ENCODE measurements around the gene BLTP3B.
A peak's percentile ranks its signal among the peaks of the same experiment; 100 is the strongest.

BLTP3B gene

DNA sequence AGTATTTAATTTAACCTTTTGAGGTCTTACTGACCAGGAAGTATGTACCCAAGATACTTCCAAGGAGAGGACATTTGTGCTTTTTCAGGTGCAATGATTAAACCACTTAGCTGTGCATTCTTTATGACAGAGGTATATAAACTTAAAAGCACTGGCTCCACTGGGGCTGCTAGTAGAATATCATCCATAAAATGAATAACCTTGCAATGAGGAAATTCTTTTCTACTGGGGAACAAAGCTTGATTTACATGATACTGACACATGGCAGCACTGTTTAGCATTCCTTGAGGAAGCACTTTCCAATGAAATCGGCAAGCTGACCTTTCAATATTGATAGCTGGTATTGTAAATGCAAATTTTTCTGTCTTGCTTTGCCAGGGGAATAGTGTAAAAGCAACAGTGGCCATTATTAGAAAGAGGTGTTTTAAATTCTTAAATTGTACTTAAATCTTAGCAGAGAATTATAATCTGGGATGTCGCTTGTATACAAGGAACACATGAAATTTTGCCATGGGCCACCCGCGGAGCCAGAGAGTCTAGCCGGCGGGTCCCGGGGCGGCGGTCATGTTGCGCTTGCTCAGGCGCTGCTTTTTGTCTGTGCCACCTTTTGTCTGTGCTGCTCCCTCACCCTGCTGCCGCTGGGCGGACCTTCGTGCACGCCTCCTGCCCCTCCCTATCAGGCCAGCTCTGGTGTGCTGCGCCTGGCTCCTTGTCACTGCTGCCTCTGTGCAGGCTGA lies 20.9 kb upstream of the BLTP3B start:
- no peaks in the 10 kb centered on the region for H3K36me3 ChIP-seq (ENCODE audit: control insufficient read depth in 2 of 2, insufficient read depth in 2 of 2, low read length in 2 of 2)
- H3K4me1 ChIP-seq (ENCODE audit: control insufficient read depth in 2 of 2, insufficient read depth in 2 of 2, low read length in 2 of 2): peaks cover 6 to 15% of the 10 kb centered on the region in 2 donors
- no peaks in the 10 kb centered on the region for H3K27me3 ChIP-seq (ENCODE audit: control insufficient read depth in 2 of 2, insufficient read depth in 2 of 2, low read length in 2 of 2)
- H3K9ac ChIP-seq (ENCODE audit: low read depth in 1 of 2, low read length in 2 of 2): peak overlapping the region; percentile 47 to 60
- peak overlapping the region; percentile 79 to 83 for H3K27ac ChIP-seq (ENCODE audit: low read depth in 2 of 2, low read length in 2 of 2)
- H3K4me3 ChIP-seq (ENCODE audit: low read length in 2 of 2): peak overlapping the region; percentile 60 to 67
- no peaks in the 10 kb centered on the region for H3K9me3 ChIP-seq (ENCODE audit: control insufficient read depth in 2 of 2, low read length in 2 of 2)

DNA sequence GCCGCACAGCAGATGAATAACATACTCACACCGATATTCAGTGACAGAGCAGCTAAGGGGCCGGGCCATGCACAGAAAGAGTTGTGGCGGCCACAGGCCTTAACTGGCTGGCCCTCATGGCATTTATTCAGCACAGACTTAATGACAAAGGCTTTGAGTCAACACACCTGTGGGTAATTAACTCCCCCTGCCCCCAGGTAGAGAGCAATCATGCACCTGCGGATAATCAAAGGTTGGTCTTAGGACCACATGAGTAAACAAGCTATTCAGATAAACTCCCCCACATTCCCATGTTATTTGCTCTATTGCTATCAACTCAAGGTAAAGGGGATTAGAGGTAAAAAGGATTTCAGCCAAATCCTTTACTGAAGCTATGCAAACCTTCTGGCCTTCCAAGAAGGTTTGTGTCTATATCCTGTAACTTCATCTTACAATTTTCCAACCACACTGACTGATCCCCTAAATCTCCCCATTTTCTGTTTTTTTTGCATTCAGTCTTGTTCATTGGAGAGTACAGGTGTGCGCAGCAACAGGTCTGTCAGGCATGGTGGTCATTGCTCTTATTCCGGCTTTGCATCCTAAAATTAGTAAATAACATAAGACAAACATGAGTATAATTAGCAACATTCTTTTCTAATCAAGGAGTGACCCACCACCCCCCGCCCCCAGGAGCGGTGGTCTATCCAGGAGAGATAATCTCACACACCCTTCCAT lies 16.9 kb upstream of the BLTP3B start:
- Histone ChIP-seq H3K36me3 (ENCODE audit: control insufficient read depth in 2 of 2, insufficient read depth in 2 of 2, low read length in 2 of 2) (no peaks in the 10 kb centered on the region), H3K9ac (ENCODE audit: low read depth in 1 of 2, low read length in 2 of 2) (no peak overlapping the region), H3K4me1 (ENCODE audit: control insufficient read depth in 2 of 2, insufficient read depth in 2 of 2, low read length in 2 of 2) (peaks cover 6 to 13% of the 10 kb centered on the region in 2 donors), H3K27me3 (ENCODE audit: control insufficient read depth in 2 of 2, insufficient read depth in 2 of 2, low read length in 2 of 2) (no peaks in the 10 kb centered on the region), H3K9me3 (ENCODE audit: control insufficient read depth in 2 of 2, low read length in 2 of 2) (no peaks in the 10 kb centered on the region), H3K27ac (ENCODE audit: low read depth in 2 of 2, low read length in 2 of 2) (no peak overlapping the region), H3K4me3 (ENCODE audit: low read length in 2 of 2) (no peak overlapping the region)

DNA sequence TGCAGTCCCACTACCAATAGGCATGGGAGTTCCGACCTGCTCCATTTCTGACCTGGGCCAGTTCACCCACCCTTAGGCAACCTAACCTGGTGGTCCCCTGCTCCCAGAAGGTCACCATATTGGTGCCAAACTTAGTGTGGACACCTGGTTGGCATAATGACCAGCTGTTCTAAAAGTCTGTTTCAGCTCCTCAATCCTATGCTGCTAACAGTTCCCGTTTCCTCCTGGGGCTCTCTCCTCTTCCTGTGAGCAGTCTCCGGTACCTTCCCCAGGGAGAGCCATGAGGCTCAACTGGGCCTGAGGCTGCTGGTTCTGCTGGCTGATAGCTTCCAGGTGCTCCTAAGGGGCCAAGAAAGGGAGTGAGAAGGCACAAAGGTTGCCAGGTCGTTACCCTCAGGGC lies 15.9 kb upstream of the BLTP3B start:
- Histone ChIP-seq H3K4me1 (ENCODE audit: control insufficient read depth in 2 of 2, insufficient read depth in 2 of 2, low read length in 2 of 2) (peaks cover 0 to 3% of the 10 kb centered on the region in 2 donors), H3K27me3 (ENCODE audit: control insufficient read depth in 2 of 2, insufficient read depth in 2 of 2, low read length in 2 of 2) (no peaks in the 10 kb centered on the region)

DNA sequence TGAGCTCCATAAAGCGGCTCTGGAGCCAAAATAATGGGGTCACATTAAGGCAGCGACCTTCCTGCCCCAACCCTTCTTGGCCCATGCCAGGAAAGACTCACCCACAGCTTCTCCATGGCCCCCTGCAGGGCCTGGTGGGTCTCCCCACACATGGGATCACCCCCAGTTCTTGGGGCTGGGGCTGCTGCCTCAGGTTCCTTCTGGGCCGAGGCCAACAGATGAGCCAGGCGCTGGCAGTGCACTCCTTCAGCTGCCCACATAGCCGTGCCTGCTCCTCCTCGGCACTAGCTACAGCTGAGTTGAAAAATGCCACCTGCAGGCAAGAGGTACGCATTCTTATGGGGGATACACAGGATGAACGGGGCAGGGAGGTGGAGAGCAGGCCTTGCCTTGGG lies 14.8 kb upstream of the BLTP3B start:
- no peak overlapping the region for H3K4me3 ChIP-seq (ENCODE audit: low read length in 2 of 2)
- no peaks in the 10 kb centered on the region for H3K4me1 ChIP-seq (ENCODE audit: control insufficient read depth in 2 of 2, insufficient read depth in 2 of 2, low read length in 2 of 2)
- H3K9me3 ChIP-seq (ENCODE audit: control insufficient read depth in 2 of 2, low read length in 2 of 2): no peaks in the 10 kb centered on the region
- no peaks in the 10 kb centered on the region for H3K27me3 ChIP-seq (ENCODE audit: control insufficient read depth in 2 of 2, insufficient read depth in 2 of 2, low read length in 2 of 2)
- no peak overlapping the region for H3K27ac ChIP-seq (ENCODE audit: low read depth in 2 of 2, low read length in 2 of 2)
- H3K36me3 ChIP-seq (ENCODE audit: control insufficient read depth in 2 of 2, insufficient read depth in 2 of 2, low read length in 2 of 2): no peaks in the 10 kb centered on the region
- no peak overlapping the region for H3K9ac ChIP-seq (ENCODE audit: low read depth in 1 of 2, low read length in 2 of 2)

More for the DNA sequence above, 15.9 kb upstream of the BLTP3B start:
- Histone ChIP-seq H3K9me3 (ENCODE audit: control insufficient read depth in 2 of 2, low read length in 2 of 2) (no peaks in the 10 kb centered on the region), H3K4me3 (ENCODE audit: low read length in 2 of 2) (no peak overlapping the region), H3K9ac (ENCODE audit: low read depth in 1 of 2, low read length in 2 of 2) (no peak overlapping the region), H3K27ac (ENCODE audit: low read depth in 2 of 2, low read length in 2 of 2) (no peak overlapping the region), H3K36me3 (ENCODE audit: control insufficient read depth in 2 of 2, insufficient read depth in 2 of 2, low read length in 2 of 2) (no peaks in the 10 kb centered on the region)

DNA sequence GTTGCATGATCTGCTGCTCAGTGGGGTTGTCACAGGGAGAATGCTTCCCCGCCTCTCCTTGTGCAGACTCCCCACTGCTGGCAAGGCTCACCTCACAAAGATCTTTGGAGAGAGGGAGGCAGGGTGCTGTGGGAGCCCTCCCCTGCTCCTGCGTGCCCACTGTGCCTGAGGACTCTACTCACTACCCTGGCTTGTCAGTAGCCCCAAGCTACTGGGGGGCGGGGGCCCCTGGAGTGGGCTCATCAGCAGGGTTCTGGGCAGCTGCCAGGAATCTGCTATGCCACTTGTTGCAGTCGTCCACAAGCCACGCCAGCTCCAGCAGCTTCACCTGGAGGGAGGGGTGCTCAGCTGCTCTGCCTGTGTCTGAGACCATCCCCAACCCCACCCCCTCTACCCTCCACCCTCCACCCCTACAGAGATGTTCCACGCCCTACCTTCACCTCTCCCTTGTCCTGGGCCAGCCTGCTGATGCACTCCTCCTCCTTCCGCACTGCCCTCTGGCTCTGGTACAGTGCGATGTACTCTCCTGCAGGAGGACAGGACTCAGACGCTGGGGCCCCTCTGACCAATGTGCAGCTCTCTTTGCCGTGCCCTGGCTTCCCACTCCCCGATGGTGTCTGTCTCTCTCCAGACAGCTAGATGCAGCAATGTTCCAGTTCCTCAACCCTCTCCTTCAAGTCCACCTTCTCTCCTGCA lies 14.2 kb upstream of the BLTP3B start:
- no peak overlapping the region for H3K4me3 ChIP-seq (ENCODE audit: low read length in 2 of 2)
- no peaks in the 10 kb centered on the region for H3K36me3 ChIP-seq (ENCODE audit: control insufficient read depth in 2 of 2, insufficient read depth in 2 of 2, low read length in 2 of 2)
- no peaks in the 10 kb centered on the region for H3K9me3 ChIP-seq (ENCODE audit: control insufficient read depth in 2 of 2, low read length in 2 of 2)
- no peak overlapping the region for H3K9ac ChIP-seq (ENCODE audit: low read depth in 1 of 2, low read length in 2 of 2)
- no peaks in the 10 kb centered on the region for H3K27me3 ChIP-seq (ENCODE audit: control insufficient read depth in 2 of 2, insufficient read depth in 2 of 2, low read length in 2 of 2)
- H3K27ac ChIP-seq (ENCODE audit: low read depth in 2 of 2, low read length in 2 of 2): no peak overlapping the region
- no peaks in the 10 kb centered on the region for H3K4me1 ChIP-seq (ENCODE audit: control insufficient read depth in 2 of 2, insufficient read depth in 2 of 2, low read length in 2 of 2)

DNA sequence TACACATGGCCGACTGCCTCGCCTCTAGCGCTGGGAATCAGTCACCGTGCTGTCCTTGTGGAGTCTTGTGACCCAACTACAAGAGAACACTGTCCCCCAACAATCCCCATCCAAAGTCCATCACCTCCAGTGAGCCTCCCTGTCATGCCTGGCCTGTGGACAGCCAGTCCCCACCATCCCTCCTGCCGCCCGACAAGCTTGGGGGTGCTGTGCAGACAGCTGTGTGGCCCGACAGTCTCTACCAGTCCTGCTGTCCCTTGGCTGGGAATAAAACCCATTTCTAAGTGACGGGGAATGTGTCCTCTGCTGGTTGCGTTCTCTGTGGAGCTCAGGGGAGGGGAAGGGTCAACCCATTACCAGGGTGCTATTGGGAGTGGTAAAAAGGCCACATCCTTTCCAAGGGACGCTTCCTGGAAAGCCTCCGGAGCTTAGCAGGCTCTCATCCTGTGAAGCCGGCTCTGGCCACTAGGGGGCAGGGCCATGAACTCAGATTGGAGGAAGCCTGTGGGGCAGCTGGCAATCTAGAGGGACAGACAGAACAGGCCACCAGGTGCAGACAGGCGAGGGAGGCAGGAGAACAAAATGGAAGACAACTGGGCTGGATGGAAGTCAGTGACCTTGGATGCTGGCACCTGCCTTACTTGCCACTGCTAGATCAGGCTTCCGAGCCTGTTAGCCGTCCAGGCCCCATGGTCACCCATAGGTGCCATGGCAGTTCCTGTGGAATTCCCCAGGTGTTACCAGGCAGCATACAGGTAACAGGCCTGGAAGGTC lies 12.0 kb upstream of the BLTP3B start:
- no peak overlapping the region for H3K9ac ChIP-seq (ENCODE audit: low read depth in 1 of 2, low read length in 2 of 2)
- H3K27ac ChIP-seq (ENCODE audit: low read depth in 2 of 2, low read length in 2 of 2): no peak overlapping the region
- no peaks in the 10 kb centered on the region for H3K36me3 ChIP-seq (ENCODE audit: control insufficient read depth in 2 of 2, insufficient read depth in 2 of 2, low read length in 2 of 2)
- H3K27me3 ChIP-seq (ENCODE audit: control insufficient read depth in 2 of 2, insufficient read depth in 2 of 2, low read length in 2 of 2): no peaks in the 10 kb centered on the region
- H3K4me1 ChIP-seq (ENCODE audit: control insufficient read depth in 2 of 2, insufficient read depth in 2 of 2, low read length in 2 of 2): no peaks in the 10 kb centered on the region
- no peaks in the 10 kb centered on the region for H3K9me3 ChIP-seq (ENCODE audit: control insufficient read depth in 2 of 2, low read length in 2 of 2)
- no peak overlapping the region for H3K4me3 ChIP-seq (ENCODE audit: low read length in 2 of 2)

DNA sequence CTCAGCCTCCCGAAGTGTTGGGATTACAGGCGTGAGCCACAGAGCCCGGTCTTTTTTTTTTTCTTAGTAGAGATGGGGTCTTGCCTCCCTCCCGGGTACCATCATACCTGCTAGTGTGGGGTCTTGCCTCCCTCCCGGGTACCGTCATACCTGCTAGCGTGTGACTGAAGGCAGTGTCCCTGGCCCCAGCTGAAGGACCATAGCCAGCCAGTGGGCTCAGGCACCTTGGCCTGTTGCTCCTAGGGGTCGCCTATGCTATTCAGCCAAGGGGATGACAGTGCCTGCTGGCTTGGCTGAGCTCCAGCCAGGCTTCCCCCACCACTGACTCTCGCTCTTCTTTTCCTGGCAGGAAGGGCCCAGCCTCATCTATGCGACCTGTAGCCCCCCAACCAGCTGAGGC lies 10.5 kb upstream of the BLTP3B start:
- no peaks in the 10 kb centered on the region for H3K4me1 ChIP-seq (ENCODE audit: control insufficient read depth in 2 of 2, insufficient read depth in 2 of 2, low read length in 2 of 2)
- no peak overlapping the region for H3K9ac ChIP-seq (ENCODE audit: low read depth in 1 of 2, low read length in 2 of 2)
- H3K36me3 ChIP-seq (ENCODE audit: control insufficient read depth in 2 of 2, insufficient read depth in 2 of 2, low read length in 2 of 2): no peaks in the 10 kb centered on the region
- no peaks in the 10 kb centered on the region for H3K9me3 ChIP-seq (ENCODE audit: control insufficient read depth in 2 of 2, low read length in 2 of 2)
- no peak overlapping the region for H3K4me3 ChIP-seq (ENCODE audit: low read length in 2 of 2)
- no peaks in the 10 kb centered on the region for H3K27me3 ChIP-seq (ENCODE audit: control insufficient read depth in 2 of 2, insufficient read depth in 2 of 2, low read length in 2 of 2)
- H3K27ac ChIP-seq (ENCODE audit: low read depth in 2 of 2, low read length in 2 of 2): no peak overlapping the region

DNA sequence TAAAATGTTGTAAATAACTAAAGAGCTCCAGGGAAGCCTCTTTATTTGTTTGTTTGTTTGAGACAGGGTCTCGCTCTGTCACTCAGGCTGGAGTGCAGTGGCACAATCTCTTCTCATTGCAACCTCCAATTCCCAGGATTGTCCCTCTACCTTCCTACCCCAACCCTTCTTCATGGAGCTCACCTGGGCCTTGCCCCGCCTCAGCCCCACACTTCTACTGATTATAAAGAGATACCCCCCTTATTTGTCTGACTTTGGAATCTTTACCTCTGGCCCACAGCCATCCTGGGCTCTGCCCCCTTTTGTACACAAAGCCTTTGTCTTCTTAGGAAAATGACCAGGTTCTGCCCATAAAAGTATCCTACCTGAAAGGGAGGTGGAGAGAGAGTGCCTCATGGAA lies 9.1 kb upstream of the BLTP3B start:
- no peaks in the 10 kb centered on the region for H3K36me3 ChIP-seq (ENCODE audit: control insufficient read depth in 2 of 2, insufficient read depth in 2 of 2, low read length in 2 of 2)
- no peaks in the 10 kb centered on the region for H3K4me1 ChIP-seq (ENCODE audit: control insufficient read depth in 2 of 2, insufficient read depth in 2 of 2, low read length in 2 of 2)
- H3K27me3 ChIP-seq (ENCODE audit: control insufficient read depth in 2 of 2, insufficient read depth in 2 of 2, low read length in 2 of 2): no peaks in the 10 kb centered on the region
- no peak overlapping the region for H3K27ac ChIP-seq (ENCODE audit: low read depth in 2 of 2, low read length in 2 of 2)
- no peak overlapping the region for H3K9ac ChIP-seq (ENCODE audit: low read depth in 1 of 2, low read length in 2 of 2)
- no peaks in the 10 kb centered on the region for H3K9me3 ChIP-seq (ENCODE audit: control insufficient read depth in 2 of 2, low read length in 2 of 2)
- no peak overlapping the region for H3K4me3 ChIP-seq (ENCODE audit: low read length in 2 of 2)

DNA sequence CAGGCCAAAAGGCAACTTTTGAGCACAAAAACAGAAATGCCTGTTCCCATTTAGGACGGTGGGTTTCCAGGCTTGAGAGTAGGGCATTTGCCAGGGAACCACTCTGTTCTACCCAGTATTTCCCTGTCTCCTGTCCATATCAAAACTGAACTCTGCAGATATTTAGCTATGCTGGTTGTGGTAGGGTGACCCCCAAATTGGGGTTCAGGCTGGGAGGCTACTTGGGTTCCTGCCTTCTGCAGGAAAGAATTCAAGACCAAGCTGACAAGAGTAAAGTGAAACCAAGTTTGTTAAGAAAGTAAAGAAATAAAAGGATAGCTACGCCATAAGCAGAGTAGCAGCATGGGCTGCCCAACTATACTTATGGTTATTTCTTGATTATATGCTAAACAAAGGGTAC lies 3.6 kb upstream of the BLTP3B start:
- H3K4me3 ChIP-seq (ENCODE audit: low read length in 2 of 2): no peak overlapping the region

More for the DNA sequence above, 3.6 kb upstream of the BLTP3B start:
- Histone ChIP-seq H3K27ac (ENCODE audit: low read depth in 2 of 2, low read length in 2 of 2) (no peak overlapping the region), H3K27me3 (ENCODE audit: control insufficient read depth in 2 of 2, insufficient read depth in 2 of 2, low read length in 2 of 2) (no peaks in the 10 kb centered on the region), H3K36me3 (ENCODE audit: control insufficient read depth in 2 of 2, insufficient read depth in 2 of 2, low read length in 2 of 2) (no peaks in the 10 kb centered on the region), H3K9ac (ENCODE audit: low read depth in 1 of 2, low read length in 2 of 2) (no peak overlapping the region), H3K9me3 (ENCODE audit: control insufficient read depth in 2 of 2, low read length in 2 of 2) (no peaks in the 10 kb centered on the region), H3K4me1 (ENCODE audit: control insufficient read depth in 2 of 2, insufficient read depth in 2 of 2, low read length in 2 of 2) (peaks cover 9 to 10% of the 10 kb centered on the region in 2 donors)
